ENCODE measurements around the gene OPCML. TPM values are rescaled to one million over a fixed set of nuclear protein-coding genes. Genes with fewer than 3 reads are reported as not detected.

The OPCML gene
- polyA plus RNA-seq, 1 donor from 2014 or later, result 11.6 TPM

DNA sequence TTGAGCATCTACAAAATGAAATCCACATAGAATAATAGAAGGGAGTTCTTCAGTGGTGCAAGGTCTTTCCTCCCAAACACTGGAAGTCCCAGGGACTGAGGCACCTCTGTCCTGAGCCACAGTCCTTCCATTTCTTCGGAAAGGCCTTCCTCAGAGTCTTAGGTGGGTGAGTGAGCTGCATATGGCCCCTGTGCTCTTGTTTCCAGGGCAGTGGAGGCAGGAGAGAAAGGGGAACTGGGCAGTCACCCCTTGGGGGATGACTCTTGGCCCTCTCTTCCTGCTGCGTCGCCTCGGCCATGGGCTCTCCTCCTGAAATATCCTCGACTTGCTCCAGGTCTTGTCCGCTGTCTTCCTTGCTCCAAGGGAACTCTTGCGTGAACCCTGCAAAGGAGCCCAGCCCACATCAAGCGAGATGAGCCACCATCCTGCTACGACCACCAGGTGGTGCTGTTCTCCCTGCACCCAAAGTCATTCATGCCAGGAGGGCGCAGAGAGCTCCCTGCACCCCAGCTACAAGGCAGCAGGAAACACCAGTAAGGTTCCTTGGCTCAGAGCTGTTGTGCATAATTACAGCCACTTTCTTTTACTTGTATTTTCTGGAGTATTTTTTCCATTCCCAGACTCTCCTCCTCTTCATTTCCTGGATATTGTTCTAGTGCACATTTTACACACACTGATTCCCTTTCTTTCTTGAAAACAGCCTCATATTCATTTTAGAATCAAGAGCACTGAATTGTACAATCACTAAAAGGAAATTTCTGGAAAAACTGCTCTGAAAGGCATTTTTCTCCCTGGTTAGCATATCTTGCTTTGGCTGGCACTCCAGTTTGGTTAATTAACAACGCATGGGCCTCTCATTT, 397.8 kb downstream of the OPCML start:
- Histone ChIP-seq H3F3A (ENCODE audit: insufficient read depth, low read length, poor library complexity, severe bottlenecking) (no peaks in the 10 kb centered on the region), H3K4me3 (ENCODE audit: low read length) (no peak overlapping the region), H3K4me2 (ENCODE audit: low read length) (no peak overlapping the region), H3K9me2 (ENCODE audit: insufficient read depth, low read length) (no peaks in the 10 kb centered on the region), H3K36me3 (ENCODE audit: insufficient read depth, low read length) (no peaks in the 10 kb centered on the region), H3K79me2 (replicated peaks; ENCODE audit: insufficient read depth, low read length) (no peaks in the 10 kb centered on the region), H2AFZ (ENCODE audit: low read depth, low read length) (no peak overlapping the region), H3K9ac (ENCODE audit: low read length) (no peak overlapping the region), H4K20me1 (ENCODE audit: insufficient read depth) (no peaks in the 10 kb centered on the region), H3K27me3 (ENCODE audit: insufficient read depth, low read depth, low read length) (no peaks in the 10 kb centered on the region), H3K27ac (ENCODE audit: low read length) (no peak overlapping the region), H3K9me3 (ENCODE audit: low read length) (no peaks in the 10 kb centered on the region)
- TF ChIP-seq SMC3 (conservative IDR thresholded peaks at IDR 0.05; ENCODE audit: poor library complexity) (peak; percentile 93), RAD21 (conservative IDR thresholded peaks at IDR 0.05) (peak; percentile 85), EZH2 (IDR thresholded peaks at IDR 0.05; ENCODE audit: borderline replicate concordance, insufficient read depth, low read length, poor library complexity, severe bottlenecking) (no peak)
- TF ChIP-seq, protein P1, sequence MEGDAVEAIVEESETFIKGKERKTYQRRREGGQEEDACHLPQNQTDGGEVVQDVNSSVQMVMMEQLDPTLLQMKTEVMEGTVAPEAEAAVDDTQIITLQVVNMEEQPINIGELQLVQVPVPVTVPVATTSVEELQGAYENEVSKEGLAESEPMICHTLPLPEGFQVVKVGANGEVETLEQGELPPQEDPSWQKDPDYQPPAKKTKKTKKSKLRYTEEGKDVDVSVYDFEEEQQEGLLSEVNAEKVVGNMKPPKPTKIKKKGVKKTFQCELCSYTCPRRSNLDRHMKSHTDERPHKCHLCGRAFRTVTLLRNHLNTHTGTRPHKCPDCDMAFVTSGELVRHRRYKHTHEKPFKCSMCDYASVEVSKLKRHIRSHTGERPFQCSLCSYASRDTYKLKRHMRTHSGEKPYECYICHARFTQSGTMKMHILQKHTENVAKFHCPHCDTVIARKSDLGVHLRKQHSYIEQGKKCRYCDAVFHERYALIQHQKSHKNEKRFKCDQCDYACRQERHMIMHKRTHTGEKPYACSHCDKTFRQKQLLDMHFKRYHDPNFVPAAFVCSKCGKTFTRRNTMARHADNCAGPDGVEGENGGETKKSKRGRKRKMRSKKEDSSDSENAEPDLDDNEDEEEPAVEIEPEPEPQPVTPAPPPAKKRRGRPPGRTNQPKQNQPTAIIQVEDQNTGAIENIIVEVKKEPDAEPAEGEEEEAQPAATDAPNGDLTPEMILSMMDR (IDR thresholded peaks at IDR 0.05; ENCODE audit: poor library complexity, severe bottlenecking), result peak; percentile 82

DNA sequence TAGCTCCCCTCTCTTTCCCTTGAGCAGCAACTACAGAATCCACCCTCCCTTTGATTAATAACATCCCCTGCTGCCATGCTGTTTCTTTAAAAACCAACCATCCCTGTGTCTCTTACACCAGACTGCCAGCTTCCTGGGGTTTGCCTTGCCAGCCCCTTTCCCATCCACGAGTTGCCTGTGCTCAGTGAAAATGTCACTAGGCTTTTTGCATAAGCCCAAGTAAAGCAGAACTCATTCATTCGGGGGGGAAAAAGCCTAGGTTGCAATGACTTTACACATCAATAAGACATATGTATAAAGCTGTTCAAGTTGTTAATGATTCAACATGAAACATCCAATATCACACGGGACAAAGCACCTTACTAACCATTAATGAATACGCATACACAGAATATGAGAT, 398.7 kb downstream of the OPCML start:
- H3F3A ChIP-seq (ENCODE audit: insufficient read depth, low read length, poor library complexity, severe bottlenecking), result no peaks in the 10 kb centered on the region
- H3K9me3 ChIP-seq (ENCODE audit: low read length), result no peaks in the 10 kb centered on the region
- no peak overlapping the region for H3K4me2 ChIP-seq (ENCODE audit: low read length)
- no peaks in the 10 kb centered on the region for H3K27me3 ChIP-seq (ENCODE audit: insufficient read depth, low read depth, low read length)
- TF ChIP-seq MXI1 (conservative IDR thresholded peaks at IDR 0.05; ENCODE audit: poor library complexity, severe bottlenecking) (no peak), RAD21 (conservative IDR thresholded peaks at IDR 0.05) (no peak), POLR2AphosphoS5 (IDR thresholded peaks at IDR 0.05) (no peak), EZH2 (IDR thresholded peaks at IDR 0.05; ENCODE audit: borderline replicate concordance, insufficient read depth, low read length, poor library complexity, severe bottlenecking) (no peak), TAF1 (IDR thresholded peaks at IDR 0.05; ENCODE audit: low read depth) (no peak), SMC3 (conservative IDR thresholded peaks at IDR 0.05; ENCODE audit: poor library complexity) (no peak), EP300 (conservative IDR thresholded peaks at IDR 0.05; ENCODE audit: poor library complexity, severe bottlenecking) (no peak)
- TF ChIP-seq, protein P2, sequence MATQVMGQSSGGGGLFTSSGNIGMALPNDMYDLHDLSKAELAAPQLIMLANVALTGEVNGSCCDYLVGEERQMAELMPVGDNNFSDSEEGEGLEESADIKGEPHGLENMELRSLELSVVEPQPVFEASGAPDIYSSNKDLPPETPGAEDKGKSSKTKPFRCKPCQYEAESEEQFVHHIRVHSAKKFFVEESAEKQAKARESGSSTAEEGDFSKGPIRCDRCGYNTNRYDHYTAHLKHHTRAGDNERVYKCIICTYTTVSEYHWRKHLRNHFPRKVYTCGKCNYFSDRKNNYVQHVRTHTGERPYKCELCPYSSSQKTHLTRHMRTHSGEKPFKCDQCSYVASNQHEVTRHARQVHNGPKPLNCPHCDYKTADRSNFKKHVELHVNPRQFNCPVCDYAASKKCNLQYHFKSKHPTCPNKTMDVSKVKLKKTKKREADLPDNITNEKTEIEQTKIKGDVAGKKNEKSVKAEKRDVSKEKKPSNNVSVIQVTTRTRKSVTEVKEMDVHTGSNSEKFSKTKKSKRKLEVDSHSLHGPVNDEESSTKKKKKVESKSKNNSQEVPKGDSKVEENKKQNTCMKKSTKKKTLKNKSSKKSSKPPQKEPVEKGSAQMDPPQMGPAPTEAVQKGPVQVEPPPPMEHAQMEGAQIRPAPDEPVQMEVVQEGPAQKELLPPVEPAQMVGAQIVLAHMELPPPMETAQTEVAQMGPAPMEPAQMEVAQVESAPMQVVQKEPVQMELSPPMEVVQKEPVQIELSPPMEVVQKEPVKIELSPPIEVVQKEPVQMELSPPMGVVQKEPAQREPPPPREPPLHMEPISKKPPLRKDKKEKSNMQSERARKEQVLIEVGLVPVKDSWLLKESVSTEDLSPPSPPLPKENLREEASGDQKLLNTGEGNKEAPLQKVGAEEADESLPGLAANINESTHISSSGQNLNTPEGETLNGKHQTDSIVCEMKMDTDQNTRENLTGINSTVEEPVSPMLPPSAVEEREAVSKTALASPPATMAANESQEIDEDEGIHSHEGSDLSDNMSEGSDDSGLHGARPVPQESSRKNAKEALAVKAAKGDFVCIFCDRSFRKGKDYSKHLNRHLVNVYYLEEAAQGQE (IDR thresholded peaks at IDR 0.05; ENCODE audit: borderline replicate concordance), result no peak
- TF ChIP-seq, protein P1 (IDR thresholded peaks at IDR 0.05; ENCODE audit: poor library complexity, severe bottlenecking), result no peak
- H2AFZ ChIP-seq (ENCODE audit: low read depth, low read length), result no peak overlapping the region
- H3K9ac ChIP-seq (ENCODE audit: low read length), result no peak overlapping the region
- no peaks in the 10 kb centered on the region for H3K36me3 ChIP-seq (ENCODE audit: insufficient read depth, low read length)
- no peak overlapping the region for H3K27ac ChIP-seq (ENCODE audit: low read length)
- H3K79me2 ChIP-seq (replicated peaks; ENCODE audit: insufficient read depth, low read length), result no peaks in the 10 kb centered on the region
- no peak overlapping the region for H3K4me3 ChIP-seq (ENCODE audit: low read length)
- no peaks in the 10 kb centered on the region for H3K9me2 ChIP-seq (ENCODE audit: insufficient read depth, low read length)
- no peaks in the 10 kb centered on the region for H4K20me1 ChIP-seq (ENCODE audit: insufficient read depth)
